Measurements from ENCODE around the gene C12orf76.

C12orf76 gene

DNA sequence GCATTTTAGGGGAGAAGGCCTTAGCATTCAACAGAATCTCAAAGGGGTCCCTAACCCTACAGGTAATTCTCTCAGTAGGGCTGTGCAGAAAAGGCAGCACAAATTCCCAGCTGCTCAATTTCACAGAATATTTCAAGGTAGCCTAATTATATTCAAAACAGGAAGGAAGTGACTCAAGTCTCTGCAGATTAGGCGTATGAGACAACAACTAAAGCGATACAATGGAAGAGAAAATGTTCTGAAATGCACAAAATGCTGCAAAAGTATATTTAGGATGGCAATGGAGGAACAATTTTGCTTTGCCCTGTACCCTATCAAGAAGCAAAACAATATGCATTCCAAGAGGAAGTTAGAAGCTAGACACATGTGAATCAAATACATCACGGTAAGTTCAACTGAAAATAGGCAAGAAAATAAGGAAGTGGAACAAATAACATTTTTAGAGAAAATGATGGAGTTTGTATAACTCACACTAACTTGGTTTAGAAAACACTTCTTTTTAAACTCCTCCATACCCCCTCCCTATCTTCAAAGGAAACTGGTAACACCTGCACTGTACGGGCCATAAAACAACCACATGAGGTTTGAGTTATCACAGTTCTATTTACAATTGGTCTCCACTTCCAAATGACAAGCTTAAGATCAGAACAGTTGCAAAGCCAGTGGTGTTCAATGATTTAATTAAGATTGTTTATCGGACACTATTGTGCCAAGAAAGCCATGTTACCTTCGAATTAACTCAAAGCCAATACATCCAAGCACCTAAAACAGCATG is 53.7 kb downstream of the C12orf76 start:
- DNase-seq, result no peak

DNA sequence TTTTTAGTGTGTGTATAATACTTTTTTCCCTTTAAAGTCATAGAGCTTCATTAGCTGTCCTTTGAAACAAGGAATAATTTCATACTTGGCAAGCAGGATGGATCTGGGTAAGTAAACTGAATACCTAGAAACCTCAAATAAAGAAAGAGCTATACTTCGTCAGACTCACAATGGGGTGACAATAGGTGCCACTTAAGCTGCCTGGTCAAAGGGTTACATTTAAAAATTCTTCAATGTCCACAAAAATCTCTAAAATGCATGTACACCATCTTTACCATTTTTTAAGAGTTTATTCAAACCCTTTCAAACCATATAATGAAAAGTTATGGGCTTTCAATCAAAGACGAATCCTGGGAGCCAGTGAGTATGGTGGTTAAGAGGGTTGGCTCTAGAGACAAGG is 55.2 kb downstream of the C12orf76 start:
- DNase-seq, result no peak

DNA sequence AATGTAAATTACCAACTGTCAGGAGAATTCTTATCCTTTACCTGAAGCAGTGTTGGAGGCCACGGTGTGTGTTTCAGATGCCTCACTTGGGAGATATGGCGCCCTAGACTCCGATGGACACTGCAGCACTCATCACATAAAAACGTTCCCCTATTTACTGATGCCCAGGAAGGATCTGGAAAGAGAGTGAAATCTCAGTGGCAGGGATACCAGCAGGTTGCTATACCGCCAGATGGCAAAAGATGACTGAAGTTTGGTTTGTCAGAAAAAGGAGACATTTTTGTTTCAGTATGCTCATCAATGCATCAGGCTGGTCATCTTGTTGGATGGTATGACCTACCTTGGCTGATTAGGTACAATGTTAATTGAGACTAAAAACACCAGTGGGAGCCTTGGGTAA is 56.7 kb downstream of the C12orf76 start:
- DNase-seq, result no peak

Data from activated naive CD4-positive, alpha-beta T cell treated with anti-CD3 and anti-CD28 coated beads, Interleukin-2, amount 50 U/mL, for 16 hours (primary cell).